BLaER1 treated with 17β-estradiol and CSF1 and Interleukin-3, amounts not matched to agents 10 nM and 100 nM (cell line): ENCODE measurements around the gene PDIA6.

ENCODE experiments used
- H3K27ac ChIP-seq, 11 experiments: shearing (Covaris generic); formaldehyde crosslinking; 2 replicates each; pipeline ENCODE4 v1.8.1; 2022
- H3K27me3 ChIP-seq, 11 experiments: shearing (Covaris generic); formaldehyde crosslinking; 2 replicates each; pipeline ENCODE4 v1.8.1; 2022
- H3K36me3 ChIP-seq, 11 experiments: shearing (Covaris generic); formaldehyde crosslinking; 2 replicates each; pipeline ENCODE4 v1.8.1; 2022
- H3K4me1 ChIP-seq, 10 experiments: shearing (Covaris generic); formaldehyde crosslinking; 2 replicates each; pipeline ENCODE4 v1.8.1; 2022
- H3K4me2 ChIP-seq, 11 experiments: shearing (Covaris generic); formaldehyde crosslinking; 2 replicates each; pipeline ENCODE4 v1.8.1; 2022
- H3K4me3 ChIP-seq, 10 experiments: shearing (Covaris generic); formaldehyde crosslinking; 2 replicates each; pipeline ENCODE4 v1.8.1; 2022
- H3K9ac ChIP-seq, 11 experiments: shearing (Covaris generic); formaldehyde crosslinking; 2 replicates each; pipeline ENCODE4 v1.8.1; 2022
- H3K9me3 ChIP-seq, 11 experiments: shearing (Covaris generic); formaldehyde crosslinking; replicated peaks in 1 of 11; 2 replicates each; pipeline ENCODE4 v1.8.1; 2022
- H4K20me1 ChIP-seq, 11 experiments: shearing (Covaris generic); formaldehyde crosslinking; 2 replicates each; pipeline ENCODE4 v1.8.1; 2022
- Cebpa-rat ChIP-seq, 11 experiments: shearing (Covaris generic); IDR thresholded peaks; 2 replicates each; pipeline ENCODE4 v1.8.1; 2022

PDIA6 gene

GRCh38 chr2:10846110-10846861, 33.7 kb upstream of the PDIA6 start:
- H3K27ac ChIP-seq: no peak overlapping the region
- TF ChIP-seq Cebpa-rat (IDR thresholded peaks at IDR 0.05): no peak

GRCh38 chr2:10845640-10846039, 33.1 kb upstream of the PDIA6 start:
- Histone ChIP-seq H3K27ac (no peak overlapping the region), H3K4me3 (no peak overlapping the region), H3K4me2 (no peak overlapping the region), H3K36me3 (no peaks in the 10 kb centered on the region; a peak in 2 of 22 replicates), H3K27me3 (no peaks in the 10 kb centered on the region), H4K20me1 (no peaks in the 10 kb centered on the region), H3K9me3 (peaks cover 12 to 23% (median 20%) of the 10 kb centered on the region in 11 experiments), H3K9ac (no peak overlapping the region), H3K4me1 (no peaks in the 10 kb centered on the region)
- TF ChIP-seq Cebpa-rat (IDR thresholded peaks at IDR 0.05): no peak

More at GRCh38 chr2:10846110-10846861, 33.7 kb upstream of the PDIA6 start:
- Histone ChIP-seq H3K4me3 (no peak overlapping the region), H4K20me1 (no peaks in the 10 kb centered on the region), H3K36me3 (no peaks in the 10 kb centered on the region; a peak in 2 of 22 replicates), H3K4me1 (no peaks in the 10 kb centered on the region), H3K4me2 (no peak overlapping the region), H3K9me3 (peaks cover 5 to 16% (median 13%) of the 10 kb centered on the region in 11 experiments), H3K27me3 (no peaks in the 10 kb centered on the region), H3K9ac (no peak overlapping the region)

DNA sequence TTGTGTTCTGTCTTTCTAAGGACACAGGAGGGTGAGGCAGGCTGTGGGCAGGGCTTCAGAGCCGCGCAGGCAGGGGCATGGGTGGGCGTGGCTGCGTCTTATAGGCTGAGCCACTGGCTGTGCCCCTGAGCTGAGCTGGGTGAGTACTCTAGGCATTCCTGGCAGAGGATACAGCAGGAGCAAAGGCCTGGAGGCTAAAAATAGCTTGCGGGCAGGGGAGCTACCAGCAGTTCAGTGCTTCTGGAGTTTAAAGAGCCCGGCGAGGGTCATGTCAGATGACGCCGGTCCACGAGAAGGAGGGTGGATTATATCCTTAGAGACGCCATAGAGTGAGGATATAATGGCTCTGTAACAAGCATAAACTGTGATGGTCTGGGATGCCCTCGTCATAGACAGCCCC, 31.5 kb upstream of the PDIA6 start:
- Histone ChIP-seq H3K36me3 (no peaks in the 10 kb centered on the region; a peak in 2 of 22 replicates), H3K4me1 (no peaks in the 10 kb centered on the region), H3K4me2 (no peak overlapping the region), H3K9me3 (peaks cover 19 to 29% (median 27%) of the 10 kb centered on the region in 11 experiments), H3K4me3 (no peak overlapping the region), H3K27me3 (no peaks in the 10 kb centered on the region), H3K27ac (no peak overlapping the region), H4K20me1 (no peaks in the 10 kb centered on the region), H3K9ac (no peak overlapping the region)
- TF ChIP-seq Cebpa-rat (IDR thresholded peaks at IDR 0.05): no peak

DNA sequence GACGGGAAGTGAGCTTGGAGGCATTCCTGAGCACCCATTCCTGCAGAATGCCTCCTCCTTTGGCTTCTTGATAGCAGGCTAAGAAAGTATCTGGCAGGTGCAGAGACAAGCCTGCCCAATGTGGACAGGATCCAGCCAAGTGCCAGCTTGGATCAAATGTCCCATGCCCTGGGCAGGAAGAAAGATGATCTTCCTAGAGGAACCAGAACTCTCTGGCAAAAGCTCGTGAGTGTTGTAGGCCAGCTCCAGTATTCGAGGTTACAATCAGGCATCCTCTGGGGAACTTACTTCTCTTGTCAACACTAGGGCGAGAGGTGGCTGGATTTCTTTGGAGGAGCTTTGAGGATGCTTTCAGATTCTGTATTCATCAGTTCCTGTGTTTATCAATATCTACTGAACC, 29.9 kb upstream of the PDIA6 start:
- Histone ChIP-seq H3K27me3 (no peaks in the 10 kb centered on the region), H3K27ac (no peak overlapping the region), H3K36me3 (no peaks in the 10 kb centered on the region; a peak in 2 of 22 replicates), H3K4me3 (no peak overlapping the region), H3K4me1 (no peaks in the 10 kb centered on the region), H3K4me2 (no peak overlapping the region), H3K9me3 (peaks cover 19 to 29% (median 27%) of the 10 kb centered on the region in 11 experiments), H3K9ac (no peak overlapping the region), H4K20me1 (no peaks in the 10 kb centered on the region)
- TF ChIP-seq Cebpa-rat (IDR thresholded peaks at IDR 0.05): no peak

GRCh38 chr2:10841547-10842219, 29.1 kb upstream of the PDIA6 start:
- Histone ChIP-seq H3K27me3 (no peaks in the 10 kb centered on the region), H3K4me3 (no peak overlapping the region), H3K9me3 (peaks cover 19 to 29% (median 27%) of the 10 kb centered on the region in 11 experiments), H3K9ac (no peak overlapping the region), H4K20me1 (no peaks in the 10 kb centered on the region), H3K27ac (no peak overlapping the region), H3K4me1 (no peaks in the 10 kb centered on the region), H3K36me3 (no peaks in the 10 kb centered on the region; a peak in 2 of 22 replicates), H3K4me2 (no peak overlapping the region)
- TF ChIP-seq Cebpa-rat (IDR thresholded peaks at IDR 0.05): no peak

DNA sequence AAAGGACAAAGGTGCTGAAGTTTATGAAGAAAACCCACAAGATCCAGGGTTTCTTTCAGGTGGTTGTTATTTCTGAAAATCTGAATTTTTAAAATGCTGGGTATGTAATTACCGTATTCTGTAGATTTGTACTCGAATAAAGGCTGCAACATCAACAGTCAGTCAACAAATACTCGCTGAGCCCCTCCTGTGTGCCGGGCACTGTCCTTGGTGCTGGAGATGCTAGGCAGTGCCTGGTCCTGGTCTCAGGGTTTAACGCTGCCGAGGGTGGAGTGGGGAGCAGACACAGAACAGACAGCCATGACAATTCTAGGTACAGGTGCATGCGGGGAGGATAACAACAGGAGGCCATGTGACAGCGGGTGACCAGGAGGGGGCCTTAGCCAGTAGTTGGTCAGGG, 27.2 kb upstream of the PDIA6 start:
- H3K27ac ChIP-seq: no peak overlapping the region
- peaks cover 0 to 13% (median 9%) of the 10 kb centered on the region in 10 experiments; a peak in 16 of 20 replicates for H3K4me1 ChIP-seq
- TF ChIP-seq Cebpa-rat (IDR thresholded peaks at IDR 0.05): no peak
- H3K9ac ChIP-seq: no peak overlapping the region
- no peaks in the 10 kb centered on the region for H4K20me1 ChIP-seq
- no peak overlapping the region for H3K4me3 ChIP-seq
- H3K9me3 ChIP-seq: peaks cover 19 to 29% (median 27%) of the 10 kb centered on the region in 11 experiments
- H3K4me2 ChIP-seq: no peak overlapping the region
- no peaks in the 10 kb centered on the region for H3K27me3 ChIP-seq
- no peaks in the 10 kb centered on the region; a peak in 2 of 22 replicates for H3K36me3 ChIP-seq

GRCh38 chr2:10838734-10839133, 26.1 kb upstream of the PDIA6 start:
- H3K36me3 ChIP-seq: no peaks in the 10 kb centered on the region; a peak in 2 of 22 replicates
- no peak for TF ChIP-seq Cebpa-rat (IDR thresholded peaks at IDR 0.05)
- H3K9ac ChIP-seq: no peak overlapping the region
- H3K4me1 ChIP-seq: peaks cover 3 to 23% (median 19%) of the 10 kb centered on the region in 10 experiments; a peak in 18 of 20 replicates
- H3K4me3 ChIP-seq: no peak overlapping the region
- H4K20me1 ChIP-seq: peaks cover 0 to 3% (median 0%) of the 10 kb centered on the region in 11 experiments; a peak in 1 of 22 replicates
- no peaks in the 10 kb centered on the region for H3K27me3 ChIP-seq
- no peak overlapping the region for H3K27ac ChIP-seq
- H3K4me2 ChIP-seq: no peak overlapping the region
- peaks cover 19 to 29% (median 27%) of the 10 kb centered on the region in 11 experiments for H3K9me3 ChIP-seq

GRCh38 chr2:10837298-10838266, 25.0 kb upstream of the PDIA6 start:
- H3K9me3 ChIP-seq: peaks cover 19 to 28% (median 27%) of the 10 kb centered on the region in 11 experiments
- H4K20me1 ChIP-seq: peaks cover 0 to 15% (median 0%) of the 10 kb centered on the region in 11 experiments; a peak in 1 of 22 replicates
- H3K9ac ChIP-seq: no peak overlapping the region
- H3K27ac ChIP-seq: no peak overlapping the region
- no peaks in the 10 kb centered on the region; a peak in 1 of 22 replicates for H3K27me3 ChIP-seq
- H3K4me2 ChIP-seq: no peak overlapping the region
- H3K4me3 ChIP-seq: no peak overlapping the region
- peaks cover 6 to 34% (median 30%) of the 10 kb centered on the region in 10 experiments; a peak in 18 of 20 replicates for H3K4me1 ChIP-seq
- no peaks in the 10 kb centered on the region; a peak in 2 of 22 replicates for H3K36me3 ChIP-seq
- no peak for TF ChIP-seq Cebpa-rat (IDR thresholded peaks at IDR 0.05)
